ENCODE results near the gene CLN5.

The CLN5 gene

DNA sequence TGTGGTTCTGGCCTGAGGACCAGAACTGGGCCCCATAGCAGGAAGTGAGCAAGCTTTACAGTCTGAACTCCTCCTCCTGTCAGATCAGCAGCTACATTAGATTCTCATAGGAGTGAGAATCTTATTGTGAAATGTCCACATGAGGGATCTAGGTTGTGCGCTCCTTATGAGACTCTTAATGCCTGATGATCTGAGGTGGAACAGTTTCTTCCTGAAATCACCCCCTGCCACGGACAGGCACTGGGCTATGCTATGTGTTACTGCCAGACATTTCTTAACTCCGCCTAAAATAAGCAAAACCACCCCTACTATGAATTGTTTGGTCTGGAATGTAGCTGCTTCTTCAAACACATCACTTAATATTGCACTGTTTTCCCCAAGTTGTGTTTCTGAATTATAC lies 30.5 kb downstream of the CLN5 start:
- no peak for DNase-seq

GRCh38 chr13:77026255-77026860 lies 34.5 kb downstream of the CLN5 start:
- DNase-seq: peak; percentile 73

DNA sequence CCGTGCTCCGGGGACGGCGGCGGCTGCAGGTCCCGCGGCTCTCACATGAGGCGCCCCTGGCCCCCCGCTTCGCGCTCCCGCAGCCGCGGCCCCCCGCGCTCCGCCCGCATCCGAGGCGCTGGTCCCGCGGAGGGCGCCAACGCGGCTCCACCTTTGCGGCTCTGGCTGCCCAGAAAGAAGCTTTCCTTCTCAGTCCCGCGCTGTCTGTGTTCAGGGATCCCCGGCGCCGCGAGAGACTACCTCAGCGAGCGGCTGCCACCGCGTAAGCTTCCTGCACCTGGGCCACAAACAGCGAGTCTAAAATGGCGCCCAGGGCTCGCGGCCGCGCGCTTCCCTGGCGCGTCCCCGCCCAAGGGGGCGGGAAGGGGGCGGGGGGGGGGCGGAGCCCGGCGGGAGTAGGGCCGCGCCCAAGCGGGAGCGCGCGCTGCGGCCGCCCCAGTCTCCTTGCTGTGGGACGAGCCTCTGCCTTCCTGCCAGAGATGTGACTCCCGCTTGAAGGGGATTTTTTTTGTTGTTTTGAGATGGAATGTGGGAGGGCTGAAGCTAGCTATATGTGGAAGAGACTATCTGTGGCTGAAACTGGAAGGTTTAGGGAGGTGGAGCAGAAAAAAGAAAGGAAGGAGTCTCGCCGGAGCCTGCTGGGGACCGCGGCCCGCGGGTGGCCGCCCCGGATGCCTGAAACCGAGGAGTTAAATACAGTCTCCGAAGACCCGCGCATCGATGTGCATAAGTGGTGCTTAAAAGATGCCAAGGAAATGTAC lies 35.2 kb downstream of the CLN5 start, which contains the start of gene FBXL3:
Gene FBXL3 (minus strand): TSS at position 299 of the 761 bp plus-strand sequence. CDS start 5,299 bp downstream, outside the sequence.
- DNase-seq: peak; percentile 83

- no peak for DNase-seq
These were observed 36.3 kb downstream of the CLN5 start for GRCh38 chr13:77028202-77028601.

GRCh38 chr13:77029436-77029835 lies 37.6 kb downstream of the CLN5 start:
- DNase-seq: no peak

DNA sequence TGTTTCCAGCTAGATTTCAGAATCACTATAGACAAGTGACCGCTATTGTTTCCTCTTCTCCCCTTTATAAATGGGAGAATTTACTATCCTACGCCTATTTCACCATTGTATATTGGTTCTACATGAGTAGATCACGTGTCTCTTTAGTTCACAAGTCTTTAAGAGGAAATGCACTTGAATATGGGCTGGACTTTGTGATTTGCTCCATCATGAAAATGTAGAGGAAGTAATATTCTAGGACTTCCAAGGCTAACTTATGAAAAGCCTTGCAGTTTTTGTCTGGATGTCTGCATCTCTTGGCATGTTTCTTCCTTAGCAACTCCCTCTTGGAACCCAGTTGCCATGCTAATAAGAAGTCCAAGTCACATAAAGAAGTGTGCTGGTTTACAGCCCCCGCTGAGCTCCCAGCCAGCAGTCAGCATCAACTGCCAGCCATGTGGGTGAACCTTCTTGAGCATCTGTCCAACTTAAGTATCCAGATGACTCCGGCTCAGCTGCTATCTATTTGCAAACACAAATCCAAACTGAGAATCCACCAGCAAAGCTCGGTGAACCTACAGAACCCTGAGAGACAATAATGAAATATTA lies 39.9 kb downstream of the CLN5 start:
- no peak for DNase-seq

- DNase-seq: no peak
These were observed 41.9 kb downstream of the CLN5 start for GRCh38 chr13:77033717-77034302.

GRCh38 chr13:77034881-77035280 lies 43.0 kb downstream of the CLN5 start:
- no peak for DNase-seq

DNA sequence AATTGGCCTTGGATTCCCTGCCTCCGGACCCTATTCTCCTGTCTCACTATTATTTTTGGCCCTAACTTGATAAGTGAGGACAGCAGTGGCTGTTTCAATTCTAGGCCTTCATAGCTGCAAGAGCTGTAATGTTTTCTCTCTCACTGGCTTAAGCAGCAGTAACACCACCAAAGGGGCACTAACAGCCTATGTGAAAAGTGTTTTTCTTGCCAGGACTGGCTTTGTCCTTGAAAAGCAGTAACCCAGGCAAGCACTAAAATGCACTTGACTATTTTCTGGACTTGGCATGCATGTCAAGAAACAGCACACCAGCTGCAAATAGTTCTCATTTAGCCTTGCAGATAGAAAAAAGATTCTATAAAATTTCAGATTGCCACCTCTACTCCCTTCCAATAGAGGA lies 44.4 kb downstream of the CLN5 start:
- no peak for DNase-seq

DNA sequence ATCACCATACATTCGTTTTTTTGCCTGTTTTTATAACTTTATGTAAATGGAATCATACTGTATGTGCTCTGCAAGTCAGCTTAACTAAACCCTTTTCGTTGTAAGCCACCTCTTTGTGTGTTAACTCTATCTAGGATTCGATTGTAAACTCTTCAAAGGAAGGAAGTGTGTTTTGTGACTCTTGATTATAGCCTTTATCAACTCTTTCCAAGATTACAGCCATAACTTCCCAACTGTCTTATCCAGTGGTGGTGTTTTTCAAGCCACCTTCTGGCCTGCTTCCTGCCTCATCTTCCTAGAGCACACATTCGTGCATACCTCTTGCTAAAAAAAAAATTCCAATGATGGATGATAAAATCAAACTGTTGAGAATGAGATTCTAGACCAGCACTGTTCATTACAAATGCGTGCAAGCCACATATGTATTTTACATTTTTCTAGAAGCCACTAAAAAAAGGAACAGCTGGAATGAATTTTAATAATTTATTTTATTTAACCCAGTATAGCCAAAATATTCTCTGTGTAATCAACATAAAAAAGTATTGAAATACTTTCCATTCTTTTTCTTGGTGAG lies 47.1 kb downstream of the CLN5 start:
- DNase-seq: no peak

DNA sequence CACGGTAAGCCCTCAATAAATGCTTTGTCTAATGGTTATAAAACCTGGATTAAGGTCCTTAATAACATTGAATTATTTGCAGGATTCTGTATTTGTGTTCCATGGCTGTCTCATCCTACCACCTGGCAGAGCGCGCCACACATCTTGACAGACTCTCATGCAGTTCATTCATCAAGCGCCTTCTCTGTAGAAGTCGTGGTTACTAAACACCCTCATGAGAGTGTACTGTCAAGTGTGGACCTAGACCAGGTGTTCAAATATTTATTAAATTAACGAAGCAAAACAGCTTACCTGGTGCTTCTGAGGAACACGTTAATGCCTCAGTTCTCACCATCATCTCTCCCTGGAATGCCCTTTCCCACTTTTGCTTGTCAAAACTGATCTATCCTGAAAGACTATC lies 48.2 kb downstream of the CLN5 start:
- DNase-seq: no peak

GRCh38 chr13:77040835-77041234 lies 49.0 kb downstream of the CLN5 start:
- no peak for DNase-seq

DNA sequence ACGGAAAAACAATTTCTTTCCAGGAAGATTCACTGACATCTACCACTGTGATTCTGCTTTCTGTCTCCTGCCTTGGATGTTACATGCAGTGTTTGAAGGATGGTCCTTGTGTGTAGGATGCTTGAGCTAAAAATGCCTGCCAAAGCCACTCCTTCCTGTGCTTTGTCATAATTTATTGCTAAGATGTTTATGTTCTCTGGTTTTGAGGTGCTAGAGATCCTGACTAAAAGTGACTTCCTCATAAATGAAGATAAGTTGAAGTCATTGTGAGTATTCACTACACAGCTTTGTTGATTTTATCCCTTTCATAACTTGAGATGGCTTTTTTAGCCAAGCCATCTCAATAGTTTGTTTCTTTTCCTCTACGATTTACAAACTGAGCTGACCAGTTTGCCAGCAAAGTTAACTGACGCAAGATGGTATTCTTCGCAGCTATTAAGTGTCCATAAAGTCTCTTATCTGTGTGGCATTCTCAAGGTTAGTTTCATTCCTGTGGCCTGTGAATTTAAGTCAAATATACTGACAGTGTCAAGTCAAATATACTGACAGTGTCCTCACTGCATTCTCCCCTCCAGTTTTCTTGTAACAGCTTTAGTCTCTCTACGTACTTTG lies 50.8 kb downstream of the CLN5 start:
- no peak for DNase-seq

- no peak for DNase-seq
These were observed 55.9 kb downstream of the CLN5 start for GRCh38 chr13:77047649-77048343.

DNA sequence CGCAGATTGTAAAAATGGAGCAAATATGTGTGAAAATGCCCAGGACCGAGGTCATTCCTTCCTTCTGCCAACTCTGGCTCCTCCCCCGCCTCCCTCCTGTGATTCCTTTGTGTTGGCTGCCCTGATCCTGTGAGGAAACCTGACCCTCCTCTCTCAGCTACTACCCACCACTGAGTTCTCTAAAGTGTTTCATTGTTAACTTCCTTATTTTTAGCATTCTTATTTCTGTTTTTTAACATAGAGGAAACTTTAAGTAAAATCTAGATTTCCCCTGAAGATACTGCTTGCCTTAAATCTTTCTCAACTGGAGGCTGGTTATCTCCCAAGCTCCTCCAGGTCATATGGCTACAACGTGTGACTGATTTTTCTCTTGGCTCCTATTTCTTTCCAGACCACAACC lies 56.8 kb downstream of the CLN5 start:
- no peak for DNase-seq

DNA sequence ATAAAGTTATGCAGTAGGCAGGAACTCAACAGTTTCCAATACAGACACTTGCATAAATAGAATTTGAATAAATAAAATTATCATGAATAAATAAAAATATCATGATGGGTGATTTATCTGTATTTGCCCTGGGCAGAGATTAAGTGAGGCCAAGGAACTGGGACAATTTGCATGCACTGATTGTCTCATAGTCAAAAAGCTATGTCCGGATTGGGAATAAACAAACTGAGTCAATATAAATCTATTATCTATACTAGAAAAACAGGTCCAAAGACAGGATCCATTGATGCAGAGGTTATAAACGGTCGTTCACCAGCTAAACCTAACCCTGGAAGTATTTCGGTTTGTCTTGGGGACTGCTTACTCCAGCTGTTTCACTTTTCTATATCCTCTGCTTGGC lies 61.3 kb downstream of the CLN5 start:
- DNase-seq: no peak
